Activated T-helper 17 cell treated with anti-CD3 and anti-CD28 coated beads, Interleukin-2, amount 50 U/mL, for 72 hours (primary cell): Measurements from ENCODE around the gene SCN11A. TPM values are rescaled to one million over a fixed set of nuclear protein-coding genes. Genes with fewer than 3 reads are reported as not detected.

Source experiments
- total RNA-seq, 2 donors: library from RNA; stranded (reverse); gene quantifications; one replicate each; pipeline ENCODE4 v1.2.3, GENCODE V29; 2022

The SCN11A gene
- total RNA-seq, 2 donors from 2014 or later, result 0.21 to 0.22 TPM

Other genes starting within 250 kb of the SCN11A start
- gene SCN10A, start 235.7 kb downstream of the SCN11A start, total RNA-seq, result not detected
- 10 to 100 TPM; 56.6 to 81.1 TPM for gene WDR48, start 72 bp upstream of the SCN11A start, total RNA-seq
- 10 to 100 TPM; 21.2 to 24.2 TPM for gene GORASP1, start 55.7 kb upstream of the SCN11A start, total RNA-seq
- gene TTC21A, start 55.7 kb upstream of the SCN11A start, total RNA-seq, result 1 to 10 TPM; 2.7 to 4.7 TPM
- 100 to 1,000 TPM in 1 of 2 donors, 10 to 100 TPM in 1; 42.9 to 145 TPM for gene CSRNP1, start 101.6 kb upstream of the SCN11A start, total RNA-seq
- 10 to 100 TPM in 1 of 2 donors, under 1 TPM in 1; 0.99 to 17.2 TPM for gene XIRP1, start 140.7 kb upstream of the SCN11A start, total RNA-seq
- gene CX3CR1, start 228.1 kb upstream of the SCN11A start, total RNA-seq, result under 1 TPM; 0.13 to 0.37 TPM